ENCODE data around the gene SNX9. TPM values are rescaled to one million over a fixed set of nuclear protein-coding genes. Genes with fewer than 3 reads are reported as not detected.

Gene SNX9
- total RNA-seq, 1 donor from 2014 or later: 67.3 TPM

DNA sequence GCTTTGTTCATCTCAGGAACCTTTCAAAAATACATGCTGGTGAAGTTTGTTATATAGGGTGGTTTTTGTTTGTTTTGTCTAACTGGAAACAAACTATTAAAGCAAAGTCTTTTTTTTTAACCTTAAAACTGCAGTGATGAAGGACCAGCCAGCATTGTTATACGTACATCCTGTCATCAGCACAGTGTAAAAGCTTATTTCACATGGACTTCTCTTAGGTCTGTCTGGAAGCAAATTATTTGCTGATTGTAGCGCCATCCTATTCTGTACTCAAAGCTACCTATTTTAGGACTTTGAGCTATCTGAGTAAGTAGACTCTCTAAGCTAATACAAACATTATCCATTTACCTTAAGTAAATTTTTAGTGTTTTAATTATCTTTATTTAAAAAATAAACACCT lies 61.7 kb downstream of the SNX9 start:
- Histone ChIP-seq H3K27me3 (ENCODE audit: control insufficient read depth, insufficient read depth, low read length) (no peaks in the 10 kb centered on the region), H3K4me3 (ENCODE audit: low read depth, low read length) (no peak overlapping the region), H3K36me3 (ENCODE audit: control insufficient read depth, insufficient read depth, low read length) (no peaks in the 10 kb centered on the region)
- DNase-seq (ENCODE audit: low read depth): no peak
- TF ChIP-seq, protein P1, sequence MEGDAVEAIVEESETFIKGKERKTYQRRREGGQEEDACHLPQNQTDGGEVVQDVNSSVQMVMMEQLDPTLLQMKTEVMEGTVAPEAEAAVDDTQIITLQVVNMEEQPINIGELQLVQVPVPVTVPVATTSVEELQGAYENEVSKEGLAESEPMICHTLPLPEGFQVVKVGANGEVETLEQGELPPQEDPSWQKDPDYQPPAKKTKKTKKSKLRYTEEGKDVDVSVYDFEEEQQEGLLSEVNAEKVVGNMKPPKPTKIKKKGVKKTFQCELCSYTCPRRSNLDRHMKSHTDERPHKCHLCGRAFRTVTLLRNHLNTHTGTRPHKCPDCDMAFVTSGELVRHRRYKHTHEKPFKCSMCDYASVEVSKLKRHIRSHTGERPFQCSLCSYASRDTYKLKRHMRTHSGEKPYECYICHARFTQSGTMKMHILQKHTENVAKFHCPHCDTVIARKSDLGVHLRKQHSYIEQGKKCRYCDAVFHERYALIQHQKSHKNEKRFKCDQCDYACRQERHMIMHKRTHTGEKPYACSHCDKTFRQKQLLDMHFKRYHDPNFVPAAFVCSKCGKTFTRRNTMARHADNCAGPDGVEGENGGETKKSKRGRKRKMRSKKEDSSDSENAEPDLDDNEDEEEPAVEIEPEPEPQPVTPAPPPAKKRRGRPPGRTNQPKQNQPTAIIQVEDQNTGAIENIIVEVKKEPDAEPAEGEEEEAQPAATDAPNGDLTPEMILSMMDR (IDR thresholded peaks at IDR 0.05; ENCODE audit: insufficient read depth, low read length, poor library complexity, severe bottlenecking): no peak

DNA sequence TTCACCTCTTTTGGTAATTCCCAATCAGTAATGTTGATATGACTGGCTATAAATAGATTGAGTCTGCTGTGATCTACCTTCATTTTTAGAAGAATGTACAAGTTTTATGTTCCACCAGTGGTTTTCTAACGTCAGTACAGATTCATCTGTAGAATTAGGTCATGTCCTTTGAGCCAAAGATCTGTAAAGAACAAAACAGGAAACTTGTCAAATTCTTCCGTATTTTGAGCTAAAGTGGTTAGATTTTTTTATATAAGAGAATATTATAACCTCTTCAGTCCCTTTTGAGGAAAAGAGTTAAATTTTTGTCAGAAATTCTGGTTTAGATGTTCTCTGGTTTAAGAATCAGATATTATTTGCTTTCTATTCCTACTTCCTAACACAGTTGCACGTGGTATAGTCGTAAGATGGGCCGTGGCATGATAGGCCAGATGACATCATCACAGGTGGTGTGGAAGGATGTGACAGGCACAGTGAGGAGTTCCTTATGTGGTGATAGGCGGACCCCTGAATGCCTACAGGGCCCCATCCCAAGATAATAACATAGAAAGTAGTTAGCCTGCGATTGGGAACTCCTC lies 62.3 kb downstream of the SNX9 start:
- DNase-seq (ENCODE audit: low read depth): no peak
- Histone ChIP-seq H3K27me3 (ENCODE audit: control insufficient read depth, insufficient read depth, low read length) (no peaks in the 10 kb centered on the region), H3K4me3 (ENCODE audit: low read depth, low read length) (no peak overlapping the region), H3K36me3 (ENCODE audit: control insufficient read depth, insufficient read depth, low read length) (no peaks in the 10 kb centered on the region)
- TF ChIP-seq, protein P1 (IDR thresholded peaks at IDR 0.05; ENCODE audit: insufficient read depth, low read length, poor library complexity, severe bottlenecking): no peak

DNA sequence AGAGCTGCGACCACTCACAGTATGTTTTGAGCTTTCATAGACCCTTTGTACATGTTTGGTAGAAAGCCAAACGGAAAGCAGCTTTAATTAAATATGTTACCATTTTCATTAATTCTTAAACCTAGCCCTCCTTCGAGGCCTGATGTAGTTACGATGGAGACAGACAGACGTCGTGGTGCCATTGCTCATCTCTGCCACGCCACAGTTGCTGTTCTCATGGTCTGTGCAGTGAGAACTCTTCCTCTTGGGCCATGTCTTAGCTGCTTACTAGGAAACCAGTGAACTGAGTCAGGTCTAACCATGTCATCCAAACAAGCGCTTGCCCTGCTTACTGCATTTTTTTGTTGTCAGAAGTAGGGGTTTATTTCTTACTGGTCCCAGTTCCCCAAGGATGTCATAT lies 62.8 kb downstream of the SNX9 start:
- no peaks in the 10 kb centered on the region for H3K36me3 ChIP-seq (ENCODE audit: control insufficient read depth, insufficient read depth, low read length)
- H3K27me3 ChIP-seq (ENCODE audit: control insufficient read depth, insufficient read depth, low read length): no peaks in the 10 kb centered on the region
- no peak overlapping the region for H3K4me3 ChIP-seq (ENCODE audit: low read depth, low read length)
- TF ChIP-seq, protein P1 (IDR thresholded peaks at IDR 0.05; ENCODE audit: insufficient read depth, low read length, poor library complexity, severe bottlenecking): no peak
- DNase-seq (ENCODE audit: low read depth): no peak

DNA sequence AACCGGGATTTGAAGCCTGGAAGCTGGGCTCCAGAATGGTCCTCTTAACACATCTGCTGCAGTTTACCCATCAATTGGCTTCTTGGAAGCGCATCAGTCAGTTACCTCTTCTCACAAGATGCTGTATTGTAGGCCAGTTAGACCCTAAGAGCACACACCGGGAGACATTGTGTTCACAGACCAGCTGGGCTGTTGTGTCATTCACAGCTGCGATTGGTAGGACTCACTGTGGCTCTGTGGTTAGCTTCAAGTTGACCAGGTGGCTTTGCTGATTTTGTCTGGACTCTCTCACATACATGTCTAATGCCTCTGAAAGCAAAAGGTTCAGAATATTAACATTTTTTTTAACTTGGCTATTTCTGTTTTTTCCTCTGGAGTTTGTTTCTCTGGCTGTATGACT lies 64.8 kb downstream of the SNX9 start:
- Histone ChIP-seq H3K27me3 (ENCODE audit: control insufficient read depth, insufficient read depth, low read length) (no peaks in the 10 kb centered on the region), H3K4me3 (ENCODE audit: low read depth, low read length) (no peak overlapping the region), H3K36me3 (ENCODE audit: control insufficient read depth, insufficient read depth, low read length) (no peaks in the 10 kb centered on the region)
- TF ChIP-seq, protein P1 (IDR thresholded peaks at IDR 0.05; ENCODE audit: insufficient read depth, low read length, poor library complexity, severe bottlenecking): no peak
- DNase-seq (ENCODE audit: low read depth): no peak

DNA sequence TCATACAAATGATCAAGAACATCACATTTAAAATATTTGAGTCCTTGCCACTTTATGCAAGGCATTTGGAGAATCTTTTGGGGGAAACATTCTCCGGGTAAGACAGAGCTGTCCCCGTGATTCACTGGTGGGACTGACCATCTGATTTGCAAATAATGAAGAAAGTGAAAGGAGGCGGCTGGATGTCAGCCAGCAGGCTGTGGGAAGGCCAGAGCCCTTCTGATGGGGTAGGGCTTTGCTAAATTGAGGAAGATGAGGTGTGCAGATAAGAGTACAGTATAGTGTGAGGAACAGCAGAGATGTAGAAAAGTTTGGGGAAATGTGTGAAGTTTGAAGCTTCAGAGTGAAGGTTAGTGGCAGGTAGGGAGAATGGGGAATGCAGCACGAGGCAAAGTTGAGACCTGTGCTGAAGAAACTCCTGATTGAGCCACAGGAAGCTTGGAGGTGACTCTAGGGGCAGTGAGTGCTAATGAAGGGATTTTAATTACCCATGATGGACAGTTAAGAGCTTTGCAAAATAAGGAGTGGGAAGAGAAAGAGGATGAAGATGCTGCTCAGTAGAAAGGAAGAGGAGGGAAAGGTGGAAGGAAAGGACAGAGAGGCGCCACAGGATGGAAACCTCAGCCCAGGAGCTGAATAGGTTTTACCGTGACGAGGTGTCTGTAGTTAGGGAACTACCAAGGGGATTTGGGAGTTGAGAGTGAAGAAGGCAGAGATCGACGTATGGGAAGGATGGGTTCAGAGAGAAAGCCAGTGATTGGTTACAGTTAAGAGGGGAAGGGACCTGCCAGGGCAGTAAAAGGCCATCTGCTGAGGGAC lies 68.7 kb downstream of the SNX9 start:
- no peaks in the 10 kb centered on the region for H3K36me3 ChIP-seq (ENCODE audit: control insufficient read depth, insufficient read depth, low read length)
- DNase-seq (ENCODE audit: low read depth): no peak

More for the DNA sequence above, 68.7 kb downstream of the SNX9 start:
- no peak overlapping the region for H3K4me3 ChIP-seq (ENCODE audit: low read depth, low read length)
- no peaks in the 10 kb centered on the region for H3K27me3 ChIP-seq (ENCODE audit: control insufficient read depth, insufficient read depth, low read length)
- TF ChIP-seq, protein P1 (IDR thresholded peaks at IDR 0.05; ENCODE audit: insufficient read depth, low read length, poor library complexity, severe bottlenecking): no peak
